HG03039 (cell line): ENCODE measurements around the gene ZNF300.
A peak's percentile ranks its signal among the peaks of the same experiment; 100 is the strongest.
"Not testable (repeated sequence)": the region's sequence is repeated elsewhere in the genome, so short reads cannot be mapped to it uniquely, and the experiment has no call there.

Source experiments
- ATAC-seq: cut with Tn5 transposase; IDR thresholded peaks from one replicate; pipeline ENCODE4 v1.9.1; 2021; ENCODE audit warnings: mild to moderate bottlenecking, moderate library complexity; ENCODE audit not compliant: unreplicated experiment

Gene ZNF300

GRCh38 chr5:150904479-150905311 lies at the start of gene ZNF300:
Gene ZNF300, minus strand, starts transcription at chr5:150904980. Its CDS starts 1,825 bp downstream, at chr5:150903155.
- ATAC-seq, result no peak

GRCh38 chr5:150948539-150948938 lies 43.8 kb upstream of the ZNF300 start:
- no peak for ATAC-seq

- ATAC-seq, result no peak
These were observed 41.6 kb upstream of the ZNF300 start for GRCh38 chr5:150946351-150946905.

- no peak for ATAC-seq
These were observed 41.2 kb upstream of the ZNF300 start for GRCh38 chr5:150945947-150946346.

GRCh38 chr5:150945486-150945885 lies 40.7 kb upstream of the ZNF300 start:
- ATAC-seq, result no peak

- ATAC-seq, result no peak
These were observed 26.7 kb upstream of the ZNF300 start for GRCh38 chr5:150931368-150931965.

GRCh38 chr5:150918613-150919012 lies 13.8 kb upstream of the ZNF300 start:
- no peak for ATAC-seq

GRCh38 chr5:150912312-150912814 lies 7.6 kb upstream of the ZNF300 start:
- ATAC-seq, result no peak

- ATAC-seq, result no peak
These were observed 518 bp upstream of the ZNF300 start for GRCh38 chr5:150905312-150905683.

- no peak for ATAC-seq
These were observed 3.3 kb downstream of the ZNF300 start for GRCh38 chr5:150901446-150901845.

GRCh38 chr5:150895431-150896428 lies 9.1 kb downstream of the ZNF300 start:
- no peak for ATAC-seq

- no peak for ATAC-seq
These were observed 25.4 kb downstream of the ZNF300 start for GRCh38 chr5:150879358-150879757.

- no peak for ATAC-seq
These were observed 42.7 kb downstream of the ZNF300 start for GRCh38 chr5:150862070-150862469.

GRCh38 chr5:150860246-150860821 lies 44.4 kb downstream of the ZNF300 start:
- no peak for ATAC-seq

- not testable (repeated sequence) for ATAC-seq
These were observed 48.1 kb downstream of the ZNF300 start for GRCh38 chr5:150856700-150857099.

- ATAC-seq, result no peak
These were observed 51.2 kb downstream of the ZNF300 start for GRCh38 chr5:150853561-150853960.

- ATAC-seq, result no peak
These were observed 53.7 kb downstream of the ZNF300 start for GRCh38 chr5:150851039-150851438.

GRCh38 chr5:150848271-150848670 lies 56.5 kb downstream of the ZNF300 start:
- no peak for ATAC-seq

- no peak for ATAC-seq
These were observed 57.5 kb downstream of the ZNF300 start for GRCh38 chr5:150847334-150847695.

- peak; percentile 80 for ATAC-seq
These were observed 58.0 kb downstream of the ZNF300 start for GRCh38 chr5:150846654-150847333.
